OCI-LY7 (cell line): ENCODE measurements around the gene SPDYE17.
"Not testable (repeated sequence)": the region's sequence is repeated elsewhere in the genome, so short reads cannot be mapped to it uniquely, and the experiment has no call there.

Experiments used
- EZH2phosphoT487 ChIP-seq: fragments of 200-600 bp; sonication (generic); IDR thresholded peaks from 2 replicates; pipeline ENCODE4 v1.6.1; 2018; ENCODE audit warnings: low read depth, borderline replicate concordance, mild to moderate bottlenecking, mixed run types, antibody characterized with exemption, low read length, moderate library complexity, mixed read lengths
- TF ChIP-seq, protein P1 (sequence below): fragments of 200-600 bp; sonication (generic); conservative IDR thresholded peaks from 2 replicates; pipeline ENCODE4 v1.5.1; 2014; ENCODE audit warnings: mild to moderate bottlenecking, antibody characterized with exemption, low read length, moderate library complexity, mixed read lengths

- TF ChIP-seq, protein P1, sequence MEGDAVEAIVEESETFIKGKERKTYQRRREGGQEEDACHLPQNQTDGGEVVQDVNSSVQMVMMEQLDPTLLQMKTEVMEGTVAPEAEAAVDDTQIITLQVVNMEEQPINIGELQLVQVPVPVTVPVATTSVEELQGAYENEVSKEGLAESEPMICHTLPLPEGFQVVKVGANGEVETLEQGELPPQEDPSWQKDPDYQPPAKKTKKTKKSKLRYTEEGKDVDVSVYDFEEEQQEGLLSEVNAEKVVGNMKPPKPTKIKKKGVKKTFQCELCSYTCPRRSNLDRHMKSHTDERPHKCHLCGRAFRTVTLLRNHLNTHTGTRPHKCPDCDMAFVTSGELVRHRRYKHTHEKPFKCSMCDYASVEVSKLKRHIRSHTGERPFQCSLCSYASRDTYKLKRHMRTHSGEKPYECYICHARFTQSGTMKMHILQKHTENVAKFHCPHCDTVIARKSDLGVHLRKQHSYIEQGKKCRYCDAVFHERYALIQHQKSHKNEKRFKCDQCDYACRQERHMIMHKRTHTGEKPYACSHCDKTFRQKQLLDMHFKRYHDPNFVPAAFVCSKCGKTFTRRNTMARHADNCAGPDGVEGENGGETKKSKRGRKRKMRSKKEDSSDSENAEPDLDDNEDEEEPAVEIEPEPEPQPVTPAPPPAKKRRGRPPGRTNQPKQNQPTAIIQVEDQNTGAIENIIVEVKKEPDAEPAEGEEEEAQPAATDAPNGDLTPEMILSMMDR, result not testable (repeated sequence)
- TF ChIP-seq EZH2phosphoT487, result not testable (repeated sequence)
Observed at GRCh38 chr7:76982501-76982900, 49.7 kb downstream of the SPDYE17 start.
